ENCODE results near the gene PYGB.
"Not testable (repeated sequence)": the region's sequence is repeated elsewhere in the genome, so short reads cannot be mapped to it uniquely, and the experiment has no call there.

The PYGB gene

GRCh38 chr20:25249198-25249931 lies 1.5 kb downstream of the PYGB start:
- DNase-seq (ENCODE audit: low spot score), result peak; percentile 92

GRCh38 chr20:25250508-25250907 lies 2.6 kb downstream of the PYGB start:
- DNase-seq (ENCODE audit: low spot score), result peak; percentile 58

GRCh38 chr20:25251019-25251418 lies 3.1 kb downstream of the PYGB start:
- no peak for DNase-seq (ENCODE audit: low spot score)

- no peak for DNase-seq (ENCODE audit: low spot score)
These were observed 3.7 kb downstream of the PYGB start for GRCh38 chr20:25251558-25251957.

GRCh38 chr20:25252230-25252651 lies 4.4 kb downstream of the PYGB start:
- no peak for DNase-seq (ENCODE audit: low spot score)

GRCh38 chr20:25252686-25253421 lies 5.0 kb downstream of the PYGB start:
- DNase-seq (ENCODE audit: low spot score), result no peak

- DNase-seq (ENCODE audit: low spot score), result no peak
These were observed 5.9 kb downstream of the PYGB start for GRCh38 chr20:25253606-25254275.

- no peak for DNase-seq (ENCODE audit: low spot score)
These were observed 6.7 kb downstream of the PYGB start for GRCh38 chr20:25254571-25254970.

- no peak for DNase-seq (ENCODE audit: low spot score)
These were observed 7.2 kb downstream of the PYGB start for GRCh38 chr20:25254986-25255680.

- no peak for DNase-seq (ENCODE audit: low spot score)
These were observed 8.5 kb downstream of the PYGB start for GRCh38 chr20:25256226-25256859.

GRCh38 chr20:25257130-25257529 lies 9.2 kb downstream of the PYGB start:
- DNase-seq (ENCODE audit: low spot score), result no peak

GRCh38 chr20:25257756-25258475 lies 10.0 kb downstream of the PYGB start:
- no peak for DNase-seq (ENCODE audit: low spot score)

- no peak for DNase-seq (ENCODE audit: low spot score)
These were observed 10.6 kb downstream of the PYGB start for GRCh38 chr20:25258476-25258805.

GRCh38 chr20:25258828-25259227 lies 10.9 kb downstream of the PYGB start:
- DNase-seq (ENCODE audit: low spot score), result no peak

GRCh38 chr20:25259358-25259757 lies 11.5 kb downstream of the PYGB start:
- DNase-seq (ENCODE audit: low spot score), result no peak

- no peak for DNase-seq (ENCODE audit: low spot score)
These were observed 11.9 kb downstream of the PYGB start for GRCh38 chr20:25259788-25260254.

- DNase-seq (ENCODE audit: low spot score), result not testable (repeated sequence)
These were observed 13.0 kb downstream of the PYGB start for GRCh38 chr20:25260770-25261437.

GRCh38 chr20:25269057-25269832 lies 21.4 kb downstream of the PYGB start:
- DNase-seq (ENCODE audit: low spot score), result no peak

- no peak for DNase-seq (ENCODE audit: low spot score)
These were observed 21.9 kb downstream of the PYGB start for GRCh38 chr20:25269833-25270170.

- DNase-seq (ENCODE audit: low spot score), result no peak
These were observed 23.0 kb downstream of the PYGB start for GRCh38 chr20:25270829-25271251.
